ENCODE data around the gene MGMT.

MGMT gene

DNA sequence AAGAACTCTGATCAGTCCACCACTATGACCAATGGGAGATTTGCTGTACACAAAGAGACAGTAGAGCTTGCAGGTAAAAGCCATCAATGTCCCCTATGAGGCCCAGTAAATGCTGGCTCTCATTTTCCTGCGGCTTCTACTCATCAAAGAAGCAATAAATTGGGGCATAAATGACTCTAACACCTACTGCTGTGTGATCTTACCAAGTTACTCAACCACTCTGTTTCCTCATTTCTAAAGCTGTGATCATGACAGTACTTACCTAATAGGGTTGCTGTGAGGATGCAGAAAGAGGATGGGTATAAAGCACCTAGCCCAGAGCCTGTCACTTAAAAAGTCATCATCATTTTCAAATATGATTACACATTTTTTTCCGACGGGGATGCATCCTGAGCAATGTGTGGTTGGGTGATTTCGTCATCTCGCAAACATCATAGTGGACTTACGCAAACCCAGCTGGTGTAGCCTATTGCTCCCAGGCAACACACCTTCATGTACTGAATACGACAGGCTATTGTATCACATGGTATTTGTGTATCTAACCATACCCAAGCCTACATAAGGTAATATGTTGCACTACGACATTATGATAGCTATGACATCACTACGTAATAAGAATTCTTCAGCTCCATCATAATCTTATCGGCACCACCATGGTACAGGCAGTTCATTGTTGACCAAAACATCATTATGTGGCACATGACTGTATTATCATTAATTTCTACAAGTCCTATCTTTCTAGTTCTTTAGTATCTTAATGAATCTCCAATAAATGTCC lies 7.1 kb upstream of the MGMT start:
- DNase-seq, result no peak

DNA sequence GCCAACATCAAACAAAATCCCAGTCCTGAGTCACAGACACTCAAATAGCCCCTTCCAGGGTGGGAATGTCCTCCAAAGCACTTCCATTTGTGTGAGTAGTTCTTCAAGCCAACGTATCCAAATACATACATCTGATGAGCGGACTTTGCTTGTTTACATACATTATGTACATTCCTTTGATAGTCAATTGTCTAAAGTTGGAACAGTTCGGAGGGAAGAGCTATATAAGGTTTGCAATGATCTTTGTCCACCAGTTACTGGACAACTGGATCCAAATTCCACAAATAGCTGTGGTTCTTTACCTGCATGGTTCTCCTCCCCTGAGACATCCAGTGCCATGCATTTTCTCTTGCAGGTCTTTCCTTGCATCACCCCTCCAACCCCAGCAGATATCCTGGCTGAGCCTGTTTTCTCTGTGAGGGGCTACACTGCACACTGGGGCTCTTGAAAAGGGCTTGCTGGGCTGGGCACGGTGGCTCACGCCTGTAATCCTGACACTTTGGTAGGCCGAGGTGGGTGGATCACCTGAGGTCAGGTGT lies 4.7 kb upstream of the MGMT start:
- no peak for DNase-seq

DNA sequence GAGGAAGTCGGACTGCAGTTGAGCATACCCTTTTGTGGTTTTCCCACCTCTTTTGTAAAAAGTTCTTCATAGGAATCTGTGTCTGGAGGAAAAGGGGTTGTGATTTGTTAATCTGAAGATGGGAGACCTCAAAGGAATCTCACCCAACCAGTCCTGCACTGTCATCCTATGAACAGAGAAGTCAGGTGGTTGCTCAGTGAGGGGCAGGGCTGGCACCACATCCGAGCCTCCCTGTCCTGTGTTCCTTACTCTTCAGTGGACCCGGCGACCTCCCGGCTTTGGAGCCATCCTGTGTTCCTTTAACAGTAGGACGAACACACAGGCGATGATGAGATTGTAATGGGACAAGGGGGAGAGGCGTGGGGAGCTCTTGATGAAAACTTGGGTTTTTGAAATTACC lies 2.8 kb upstream of the MGMT start:
- DNase-seq, result no peak

DNA sequence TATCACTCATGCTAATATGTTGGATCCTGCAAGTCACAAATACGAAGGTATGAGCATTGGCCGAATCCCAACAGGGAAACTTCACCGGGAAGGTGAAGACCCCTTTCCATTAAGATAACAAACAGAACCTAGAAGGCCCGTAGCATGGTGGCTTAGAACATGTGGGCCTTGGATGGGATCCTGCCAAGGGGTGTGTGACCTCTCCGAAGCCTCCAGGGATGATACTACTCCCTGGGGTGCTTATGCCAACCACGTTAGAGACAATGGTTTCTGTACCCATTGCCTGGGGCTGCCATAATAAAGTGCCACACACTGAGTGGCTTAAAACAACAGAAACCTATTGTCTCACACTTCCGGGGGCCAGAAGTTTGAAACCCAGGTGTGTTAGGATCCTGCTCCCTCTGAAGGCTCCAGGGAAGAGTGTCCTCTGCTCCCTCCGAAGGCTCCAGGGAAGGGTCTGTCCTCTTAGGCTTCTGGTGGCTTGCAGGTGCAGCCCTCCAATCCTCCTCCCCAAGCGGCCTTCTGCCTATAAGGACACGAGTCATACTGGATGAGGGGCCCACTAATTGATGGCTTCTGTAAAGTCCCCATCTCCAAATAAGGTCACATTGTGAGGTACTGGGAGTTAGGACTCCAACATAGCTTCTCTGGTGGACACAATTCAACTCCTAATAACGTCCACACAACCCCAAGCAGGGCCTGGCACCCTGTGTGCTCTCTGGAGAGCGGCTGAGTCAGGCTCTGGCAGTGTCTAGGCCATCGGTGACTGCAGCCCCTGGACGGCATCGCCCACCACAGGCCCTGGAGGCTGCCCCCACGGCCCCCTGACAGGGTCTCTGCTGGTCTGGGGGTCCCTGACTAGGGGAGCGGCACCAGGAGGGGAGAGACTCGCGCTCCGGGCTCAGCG lies 992 bp upstream of the MGMT start:
- no peak for DNase-seq

DNA sequence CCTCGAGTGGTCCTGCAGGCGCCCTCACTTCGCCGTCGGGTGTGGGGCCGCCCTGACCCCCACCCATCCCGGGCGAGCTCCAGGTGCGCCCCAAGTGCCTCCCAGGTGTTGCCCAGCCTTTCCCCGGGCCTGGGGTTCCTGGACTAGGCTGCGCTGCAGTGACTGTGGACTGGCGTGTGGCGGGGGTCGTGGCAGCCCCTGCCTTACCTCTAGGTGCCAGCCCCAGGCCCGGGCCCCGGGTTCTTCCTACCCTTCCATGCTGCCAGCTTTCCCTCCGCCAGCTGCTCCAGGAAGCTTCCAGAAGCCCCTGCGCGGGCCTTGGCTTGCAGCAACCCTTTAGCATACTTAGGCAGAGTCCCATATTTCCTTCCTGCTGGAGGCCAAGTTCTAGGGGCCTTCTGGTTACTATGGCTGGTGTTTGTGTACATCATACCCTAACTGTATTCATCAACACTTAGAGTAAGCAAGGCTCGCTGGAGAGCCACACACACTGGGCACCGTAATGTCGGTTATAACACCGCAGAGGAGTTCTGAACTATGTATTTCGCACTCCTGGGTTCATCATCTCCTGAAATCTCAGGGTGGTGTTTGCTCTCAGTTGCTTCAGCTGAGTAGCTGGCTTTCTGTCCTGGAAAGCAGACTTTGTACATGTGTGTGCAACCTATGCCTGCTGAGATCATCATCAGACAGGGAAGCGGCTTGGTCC lies 471 bp downstream of the MGMT start:
- no peak for DNase-seq

DNA sequence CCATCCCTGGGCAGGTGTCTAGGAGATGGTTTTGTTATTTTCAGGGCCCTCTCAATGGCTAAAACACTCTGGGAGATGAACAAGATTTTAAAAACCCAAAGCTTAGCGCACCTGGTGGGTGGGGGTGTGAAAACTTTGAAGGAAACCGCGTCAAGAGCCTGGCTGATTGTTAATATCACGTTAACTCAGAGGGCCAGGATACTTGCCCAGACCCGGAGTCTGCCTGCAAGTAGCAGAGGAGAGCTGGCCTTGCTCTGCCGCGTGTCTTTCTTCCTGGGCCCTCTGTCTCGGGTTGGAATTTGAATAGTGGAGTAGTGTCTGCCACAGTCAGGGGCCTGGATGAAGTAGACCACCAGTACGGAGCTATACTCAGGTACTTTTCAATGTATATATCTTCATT lies 1.1 kb downstream of the MGMT start:
- DNase-seq, result no peak

DNA sequence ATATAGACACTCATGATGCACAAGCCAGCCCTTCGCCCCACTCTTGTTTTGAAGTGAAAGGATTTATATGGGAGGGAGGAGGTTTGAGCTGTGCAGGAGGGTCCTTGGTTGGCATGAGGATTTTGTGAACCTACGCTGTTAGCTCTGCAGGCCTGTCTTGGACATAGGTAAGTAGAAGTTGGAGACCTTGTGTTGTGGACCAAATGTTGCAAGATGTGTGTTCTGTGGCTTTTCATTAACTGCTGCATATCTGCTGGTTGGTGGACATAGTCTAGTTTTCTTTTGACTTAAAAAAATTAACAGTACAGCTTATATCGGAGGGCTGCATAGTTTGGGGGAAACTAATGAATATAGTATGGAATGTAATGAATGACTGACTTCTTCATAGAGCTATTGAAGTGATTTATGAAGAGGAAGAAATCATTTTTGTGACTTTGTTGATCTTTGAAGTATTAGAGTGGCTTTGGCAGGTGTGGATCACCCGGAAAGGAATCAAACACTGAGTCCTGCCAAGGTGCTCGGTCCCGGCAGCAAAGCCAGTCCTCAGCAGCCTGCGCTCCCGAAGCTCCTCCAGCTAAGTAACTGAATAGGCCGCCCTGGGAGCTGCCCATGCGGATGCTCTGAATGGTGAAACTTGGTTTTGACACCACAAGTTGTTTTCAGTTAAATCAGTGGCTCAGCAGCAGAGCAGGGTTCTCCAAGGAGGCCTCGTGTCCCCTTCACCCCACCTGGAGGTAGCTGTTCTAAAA lies 3.2 kb downstream of the MGMT start:
- DNase-seq, result no peak

DNA sequence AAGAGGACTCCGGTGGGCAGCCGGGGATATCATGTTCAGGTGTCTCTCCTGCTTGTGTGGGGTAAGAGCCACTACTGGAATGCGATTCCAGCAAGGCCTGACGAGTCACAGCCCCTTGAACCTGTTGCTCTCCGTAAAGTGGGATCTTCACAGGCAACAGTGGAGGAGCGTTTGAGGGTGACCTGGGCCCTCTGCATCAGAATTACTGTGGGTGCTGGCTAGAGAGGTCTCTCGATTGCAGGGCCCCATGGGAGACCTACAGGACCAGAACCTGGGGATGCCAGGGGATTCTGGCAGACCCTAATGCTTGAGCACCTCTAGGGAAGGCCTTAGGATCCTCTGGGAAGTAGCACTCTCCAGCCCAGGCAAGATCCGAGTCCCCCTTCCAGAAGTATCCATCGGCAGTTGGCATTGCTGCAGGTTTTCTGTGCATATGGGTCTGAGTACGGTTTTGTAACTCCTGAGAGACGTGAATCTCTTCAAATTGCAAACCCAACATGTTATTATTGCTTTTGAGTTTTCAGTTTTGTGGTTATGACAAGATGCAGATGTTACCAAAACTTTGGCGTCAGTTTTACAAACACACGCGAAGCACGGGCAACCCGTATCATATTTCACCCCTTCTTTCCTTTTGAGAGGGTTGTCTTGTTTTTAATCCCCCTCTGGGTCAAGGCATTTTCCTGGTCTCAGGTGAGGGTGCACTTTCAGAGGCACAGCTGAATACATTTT lies 4.6 kb downstream of the MGMT start:
- no peak for DNase-seq

DNA sequence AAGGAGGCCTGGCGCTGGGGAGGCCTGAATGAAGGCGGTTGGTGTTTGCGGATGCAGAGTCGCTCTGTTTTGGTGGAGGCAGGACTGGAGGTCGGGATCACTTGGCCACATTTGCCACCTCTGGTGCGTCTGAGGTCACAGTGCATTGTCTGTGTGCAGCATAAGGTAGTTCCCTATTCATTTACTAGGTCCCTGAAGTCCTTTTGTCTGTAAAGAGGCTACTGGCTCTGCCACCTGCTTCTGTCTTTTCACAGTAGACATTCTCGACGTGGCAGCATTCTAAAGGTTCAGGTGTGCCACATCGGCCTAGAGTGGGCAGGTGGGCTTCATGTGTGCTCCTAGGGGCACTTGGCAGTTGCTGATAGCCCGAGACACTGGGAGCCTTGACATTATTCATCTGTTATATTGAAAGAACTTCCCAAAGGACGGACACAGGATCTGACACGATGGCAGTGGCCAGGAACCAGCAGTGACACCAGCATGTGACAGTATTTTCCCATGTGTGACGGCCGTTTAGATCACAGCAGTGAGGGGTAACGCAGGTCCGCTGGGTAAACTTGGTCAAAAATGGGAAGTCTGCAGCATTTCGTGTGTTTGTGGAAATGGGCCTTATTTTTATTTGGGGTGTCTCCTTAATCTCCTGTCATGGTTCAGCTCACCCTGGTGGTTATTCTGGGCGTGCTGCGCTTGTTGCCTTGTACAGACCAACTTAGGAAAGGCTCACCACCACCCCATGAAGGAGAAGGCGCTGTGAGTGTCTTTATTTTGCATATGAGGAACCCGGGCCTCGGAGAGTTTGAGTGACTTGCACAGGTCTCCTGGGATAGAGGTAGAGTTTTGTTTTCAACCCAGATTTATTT lies 5.9 kb downstream of the MGMT start:
- DNase-seq, result no peak

DNA sequence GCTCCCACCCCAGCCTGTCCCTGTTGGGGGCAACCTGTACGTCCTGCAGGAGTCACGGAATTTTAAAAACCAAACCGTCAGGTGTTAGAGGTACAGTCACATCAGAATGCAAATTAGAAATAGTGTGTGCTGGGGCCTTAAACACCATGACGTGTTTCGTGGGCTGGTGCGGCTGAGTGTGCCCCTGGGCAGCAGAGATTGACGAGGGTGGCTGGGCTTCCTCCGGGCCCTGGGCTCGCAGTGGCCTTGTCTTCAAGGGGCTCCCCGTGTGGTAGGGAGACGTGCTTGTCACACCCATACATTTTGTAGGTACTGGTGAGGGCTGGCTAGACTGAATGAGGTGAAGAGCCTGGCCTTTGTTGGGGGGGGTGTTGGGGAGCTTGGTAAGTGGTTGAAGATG lies 7.6 kb downstream of the MGMT start:
- DNase-seq, result no peak

DNA sequence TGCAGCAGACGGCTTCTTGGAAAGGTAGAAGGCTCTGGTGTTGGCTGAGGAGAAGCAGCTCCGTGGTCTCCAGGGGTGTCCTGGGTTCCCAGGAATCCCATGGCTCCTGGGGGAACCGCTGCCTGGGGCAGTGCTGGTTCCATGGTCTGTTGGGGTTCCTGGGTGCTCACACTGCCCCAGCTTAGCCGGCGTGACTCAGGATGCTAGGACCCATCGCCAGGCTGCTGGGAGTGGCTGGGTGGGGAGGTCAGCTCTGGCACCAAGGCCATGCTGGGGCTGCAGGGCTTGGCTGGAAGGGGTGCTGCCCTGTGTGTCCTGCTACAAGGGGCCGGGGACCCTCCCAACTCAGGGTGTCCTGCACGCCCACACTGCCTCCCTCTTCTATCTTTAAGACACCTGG lies 9.4 kb downstream of the MGMT start:
- no peak for DNase-seq

DNA sequence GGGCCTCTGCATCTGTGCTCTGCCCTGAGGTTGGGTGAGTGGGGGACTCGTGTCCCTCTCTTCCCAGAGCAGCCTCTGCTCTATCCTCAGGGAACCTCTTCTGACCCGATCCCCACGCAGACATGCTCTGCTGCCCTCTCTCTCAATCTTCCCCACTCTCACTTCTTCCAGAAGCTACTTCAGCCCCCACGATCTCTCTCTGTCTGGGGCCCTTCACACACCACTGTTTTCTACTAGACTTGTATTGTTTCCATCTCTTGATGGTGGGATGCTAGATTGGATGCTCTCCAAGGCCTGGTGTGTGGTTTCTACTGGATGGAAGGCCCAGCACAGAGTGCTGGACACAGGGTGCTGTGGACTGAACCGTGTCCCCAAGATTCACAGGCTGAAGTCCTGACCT lies 10.0 kb downstream of the MGMT start:
- DNase-seq, result no peak

DNA sequence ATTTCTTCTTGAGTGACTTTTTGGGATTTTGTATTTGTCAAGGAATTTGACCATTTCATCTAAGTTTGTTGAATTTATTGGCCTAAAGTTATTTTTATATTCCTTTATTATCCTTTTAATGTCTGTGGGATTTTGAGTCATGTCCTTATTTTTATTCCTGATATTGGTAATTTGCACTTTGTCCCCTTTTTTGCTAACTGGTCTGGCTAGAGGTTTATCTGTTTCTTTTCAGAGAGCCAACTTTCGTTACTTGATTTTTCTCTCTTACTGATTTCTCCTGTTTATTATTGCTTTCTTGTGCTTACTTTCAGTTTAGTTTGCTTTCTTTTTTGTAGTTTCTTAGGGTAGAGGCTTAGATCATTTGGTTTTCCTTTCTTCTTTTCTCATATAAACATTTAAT lies 14.6 kb downstream of the MGMT start:
- no peak for DNase-seq

DNA sequence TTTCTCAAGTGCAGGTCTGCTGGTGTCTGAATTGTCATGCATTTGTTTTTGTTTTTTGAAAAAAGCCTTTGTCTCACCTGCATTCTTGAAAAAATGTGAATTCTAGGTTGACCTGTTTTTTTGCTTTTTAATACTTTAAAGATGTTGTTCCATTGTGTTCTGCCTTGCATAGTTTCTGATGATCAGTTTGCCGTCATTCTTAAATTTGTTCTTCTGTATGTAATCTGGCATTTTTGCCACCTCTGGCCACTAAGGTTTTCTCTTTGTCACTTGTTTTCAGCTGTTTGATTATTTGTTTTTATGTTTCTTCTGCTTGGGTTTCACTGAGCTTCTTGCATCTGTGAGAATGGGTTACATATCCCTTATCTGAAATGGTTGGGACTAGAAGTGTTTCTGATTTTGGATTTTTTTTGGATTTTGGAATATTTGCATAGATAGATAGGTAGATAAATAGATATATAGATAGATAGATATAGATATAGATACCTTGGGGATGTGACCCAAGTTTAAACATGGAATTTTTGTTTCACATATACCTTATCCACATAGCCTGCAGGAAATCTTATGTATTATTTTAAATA lies 16.5 kb downstream of the MGMT start:
- no peak for DNase-seq

DNA sequence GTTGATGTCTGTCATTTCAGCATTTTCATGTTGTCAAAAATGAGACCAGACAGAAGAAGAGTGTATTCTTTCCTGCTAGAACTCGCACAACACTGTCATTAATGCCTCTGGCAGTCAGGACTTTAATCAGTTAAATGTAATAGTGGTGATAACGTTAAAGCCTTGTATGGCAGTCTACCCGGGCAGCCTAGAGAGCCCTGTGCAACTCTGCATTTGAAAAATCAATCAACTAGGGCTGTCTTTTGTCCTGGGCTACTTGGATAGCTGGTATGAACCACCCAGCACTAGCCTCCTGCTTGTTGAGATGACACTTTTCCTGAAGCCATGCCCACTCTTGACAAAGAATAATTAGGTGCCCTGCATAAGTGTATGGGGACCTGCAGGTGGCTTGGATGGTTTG lies 19.8 kb downstream of the MGMT start:
- no peak for DNase-seq

DNA sequence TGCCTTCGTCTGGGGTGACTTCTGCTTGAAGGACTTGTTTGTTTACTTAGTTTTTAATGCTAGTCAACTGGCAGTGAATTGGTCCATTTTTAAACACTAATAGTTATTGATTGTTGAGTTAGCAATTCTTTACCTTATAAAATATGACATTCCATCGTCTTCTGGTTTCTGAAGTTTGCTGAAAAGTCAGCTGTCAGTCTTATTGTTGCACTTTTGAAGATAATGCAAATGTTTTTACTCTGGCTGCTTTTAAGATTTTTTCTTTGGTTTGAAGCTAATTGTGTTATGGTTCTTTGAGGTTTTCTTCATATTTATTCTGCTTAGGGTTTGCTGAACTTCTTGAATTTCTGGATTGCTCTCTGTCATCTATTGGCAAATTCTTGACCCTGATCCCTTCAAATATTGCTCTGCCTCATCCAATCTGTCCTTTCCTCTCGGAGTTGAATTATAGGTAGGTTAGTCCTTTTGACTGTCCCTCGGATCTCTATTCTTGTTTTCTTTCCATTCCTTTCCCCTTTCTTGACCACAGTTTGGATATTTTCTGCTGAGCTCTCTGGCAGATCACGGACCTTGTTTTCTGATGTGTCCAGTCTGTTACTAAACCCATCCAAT lies 24.2 kb downstream of the MGMT start:
- DNase-seq, result no peak

DNA sequence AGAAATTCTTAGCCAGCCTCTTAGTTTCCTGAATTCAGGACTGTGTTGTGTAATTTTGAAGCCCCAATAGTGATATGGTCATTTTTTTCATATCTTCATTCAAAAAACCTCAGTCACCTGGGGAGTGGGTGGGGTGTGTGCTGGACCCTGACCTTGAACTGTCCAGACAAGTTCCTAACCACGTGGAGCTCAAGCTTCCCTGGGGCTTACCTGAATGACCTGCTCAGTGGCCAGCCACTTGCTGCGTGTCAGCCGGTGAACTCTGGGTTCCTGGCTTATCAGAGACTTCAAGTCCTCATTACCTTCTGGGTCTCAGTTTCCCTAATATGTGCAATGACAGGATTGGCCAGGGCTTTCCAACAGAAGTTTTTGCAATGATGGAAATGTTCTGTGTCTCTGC lies 27.1 kb downstream of the MGMT start:
- no peak for DNase-seq

DNA sequence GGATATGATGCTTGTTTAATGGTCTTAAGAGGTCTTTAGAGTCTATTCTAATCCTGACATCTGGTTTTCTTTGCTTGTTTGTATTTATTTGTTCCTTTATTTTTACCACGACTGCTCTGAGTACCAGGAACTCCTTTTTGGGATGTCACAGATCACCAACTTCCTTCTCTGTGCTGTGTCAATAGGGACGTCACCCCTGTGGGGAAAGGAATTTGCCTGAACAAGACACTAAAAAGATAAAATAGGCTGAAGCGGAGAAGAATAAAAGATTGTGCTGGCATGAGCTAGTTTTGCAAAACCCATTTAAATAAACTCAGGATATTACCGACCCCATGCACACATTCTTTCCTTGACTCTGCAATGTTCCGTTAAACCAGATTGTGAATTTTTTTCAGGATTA lies 27.7 kb downstream of the MGMT start:
- no peak for DNase-seq

DNA sequence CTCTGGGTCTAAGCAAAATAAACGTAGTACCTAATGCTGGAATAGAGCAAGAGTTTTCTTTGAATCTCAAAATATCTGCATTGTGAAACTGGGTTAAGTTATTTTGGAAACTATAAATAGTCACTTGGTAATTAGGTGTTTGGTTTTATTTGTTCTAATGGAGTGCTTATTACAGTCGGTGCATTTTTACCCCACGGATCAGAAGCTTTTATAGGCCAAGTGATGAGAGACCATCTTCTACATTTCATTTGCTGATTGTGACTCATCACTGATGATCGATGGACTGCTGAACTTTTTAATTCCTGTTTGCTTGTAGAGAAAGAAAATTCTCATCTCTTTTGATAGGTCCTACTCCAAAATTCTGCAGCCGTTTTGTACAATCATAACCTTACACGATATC lies 28.2 kb downstream of the MGMT start:
- DNase-seq, result no peak

DNA sequence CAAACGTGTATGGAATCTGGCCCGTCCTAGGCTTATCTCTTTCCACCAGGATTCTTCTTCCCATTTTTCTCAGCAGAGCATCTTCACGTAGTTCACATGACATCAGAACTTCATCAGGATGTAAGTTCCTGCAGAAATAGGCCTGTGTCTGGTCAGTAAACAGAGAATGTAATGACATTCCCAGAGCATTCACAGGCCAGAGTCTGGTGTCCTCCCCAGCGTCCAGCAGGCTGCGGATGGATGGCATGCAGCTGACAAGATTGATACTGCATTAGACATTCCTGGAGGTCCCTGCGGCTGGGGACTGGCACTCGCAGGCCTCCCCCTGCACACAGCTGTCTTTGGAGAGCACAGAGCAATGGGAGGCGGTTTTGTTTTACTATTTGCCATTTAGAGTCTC lies 28.7 kb downstream of the MGMT start:
- no peak for DNase-seq
